HepG2 (cell line): Measurements from ENCODE around the gene OGG1. TPM values are rescaled to one million over a fixed set of nuclear protein-coding genes. Genes with fewer than 3 reads are reported as not detected.
A peak's percentile ranks its signal among the peaks of the same experiment; 100 is the strongest.

Experiments
- CBX1 ChIP-seq: IDR thresholded peaks from one replicate; pipeline ENCODE4 v1.6.1; 2016; ENCODE audit warnings: antibody characterized with exemption, low read depth
- E2F2 ChIP-seq: sonication (generic); formaldehyde crosslinking; IDR thresholded peaks from 2 replicates; pipeline ENCODE4 v1.4.0; 2020; ENCODE audit warnings: missing genetic modification reagents, borderline replicate concordance
- FOXA3 ChIP-seq: IDR thresholded peaks from 2 replicates; pipeline ENCODE4 v1.6.1; 2016; ENCODE audit warnings: missing genetic modification reagents, missing compliant biosample characterization
- HIC2 ChIP-seq: sonication (generic); formaldehyde crosslinking; IDR thresholded peaks from 2 replicates; pipeline ENCODE4 v1.9.0; 2022; ENCODE audit warnings: low read depth, missing genetic modification reagents
- MLLT10 ChIP-seq: sonication (generic); formaldehyde crosslinking; IDR thresholded peaks from 2 replicates; pipeline ENCODE4 v1.4.0; 2020; ENCODE audit warnings: missing genetic modification reagents
- RAD21 ChIP-seq: fragments of 450-650 bp; formaldehyde crosslinking; IDR thresholded peaks from 2 replicates; pipeline ENCODE4 v1.5.0; 2020; ENCODE audit warnings: mild to moderate bottlenecking
- RARA ChIP-seq: IDR thresholded peaks from 2 replicates; pipeline ENCODE4 v1.6.1; 2016; ENCODE audit warnings: missing genetic modification reagents, missing compliant biosample characterization
- SP2 ChIP-seq: sonication (generic); formaldehyde crosslinking; IDR thresholded peaks from 2 replicates; pipeline ENCODE4 v1.5.1; 2020; ENCODE audit warnings: mild to moderate bottlenecking, missing genetic modification reagents
- SRSF1 ChIP-seq: fragments of 200-400 bp; formaldehyde crosslinking; optimal IDR thresholded peaks from 2 replicates; pipeline ENCODE3; 2017; ENCODE audit warnings: mild to moderate bottlenecking, low read depth, low read length, moderate library complexity
- ZFP36L1 ChIP-seq: sonication (generic); formaldehyde crosslinking; IDR thresholded peaks from 2 replicates; pipeline ENCODE4 v1.8.0; 2022; ENCODE audit warnings: mild to moderate bottlenecking, missing genetic modification reagents, moderate library complexity
- ZNF333 ChIP-seq: sonication (generic); formaldehyde crosslinking; IDR thresholded peaks from 2 replicates; pipeline ENCODE4 v1.4.0; 2020; ENCODE audit warnings: mild to moderate bottlenecking, missing genetic modification reagents, borderline replicate concordance
- ZNF629 ChIP-seq: sonication (generic); formaldehyde crosslinking; conservative IDR thresholded peaks from 2 replicates; pipeline ENCODE4 v1.5.0; 2020; ENCODE audit warnings: missing genetic modification reagents
- polyA plus RNA-seq, 8 experiments: library from polyadenylated mRNA; depleted of rRNA in 3 of 8; stranded (reverse) in 7 of 8; unstranded in 1 of 8; fragments of >200 nt; fragmentation: Illumina TruSeq in 4 of 8; extraction: Trizol in 4 of 8; gene quantifications; 2 replicates each; pipeline versions ENCODE4 v1.2.1 to v1.2.3, GENCODE V29; 2011 to 2016; ENCODE audit warnings: low read depth in 4 of 8, missing spikeins in 1 of 8, mixed read lengths in 1 of 8; ENCODE audit not compliant: insufficient read depth in 1 of 8
- total RNA-seq, 5 experiments: library from RNA; depleted of rRNA; stranded (reverse); fragments of >200 nt; fragmentation: Illumina TruSeq; extraction: Trizol; gene quantifications; 2 replicates each; pipeline ENCODE4 v1.2.3, GENCODE V29; 2016; ENCODE audit warnings: low read depth in 1 of 5
- TF ChIP-seq, protein P1 (sequence below): sonication (generic); formaldehyde crosslinking; IDR thresholded peaks from 2 replicates; pipeline ENCODE4 v1.5.1; 2020; ENCODE audit warnings: mild to moderate bottlenecking, missing genetic modification reagents, moderate library complexity
- TF ChIP-seq, protein P2 (sequence below): sonication (generic); formaldehyde crosslinking; IDR thresholded peaks from 2 replicates; pipeline ENCODE4 v1.4.0; 2020; ENCODE audit warnings: missing genetic modification reagents
- TF ChIP-seq, protein P3 (sequence below): sonication (generic); formaldehyde crosslinking; IDR thresholded peaks from 2 replicates; pipeline ENCODE4 v1.4.0; 2020; ENCODE audit warnings: mild to moderate bottlenecking, missing genetic modification reagents

OGG1 gene
- total and polyA plus RNA-seq, 2 of the 13 experiments (the other 11 are each of a cell fraction or from before 2014, with no cell fraction given): 28.7 to 33.2 TPM

DNA sequence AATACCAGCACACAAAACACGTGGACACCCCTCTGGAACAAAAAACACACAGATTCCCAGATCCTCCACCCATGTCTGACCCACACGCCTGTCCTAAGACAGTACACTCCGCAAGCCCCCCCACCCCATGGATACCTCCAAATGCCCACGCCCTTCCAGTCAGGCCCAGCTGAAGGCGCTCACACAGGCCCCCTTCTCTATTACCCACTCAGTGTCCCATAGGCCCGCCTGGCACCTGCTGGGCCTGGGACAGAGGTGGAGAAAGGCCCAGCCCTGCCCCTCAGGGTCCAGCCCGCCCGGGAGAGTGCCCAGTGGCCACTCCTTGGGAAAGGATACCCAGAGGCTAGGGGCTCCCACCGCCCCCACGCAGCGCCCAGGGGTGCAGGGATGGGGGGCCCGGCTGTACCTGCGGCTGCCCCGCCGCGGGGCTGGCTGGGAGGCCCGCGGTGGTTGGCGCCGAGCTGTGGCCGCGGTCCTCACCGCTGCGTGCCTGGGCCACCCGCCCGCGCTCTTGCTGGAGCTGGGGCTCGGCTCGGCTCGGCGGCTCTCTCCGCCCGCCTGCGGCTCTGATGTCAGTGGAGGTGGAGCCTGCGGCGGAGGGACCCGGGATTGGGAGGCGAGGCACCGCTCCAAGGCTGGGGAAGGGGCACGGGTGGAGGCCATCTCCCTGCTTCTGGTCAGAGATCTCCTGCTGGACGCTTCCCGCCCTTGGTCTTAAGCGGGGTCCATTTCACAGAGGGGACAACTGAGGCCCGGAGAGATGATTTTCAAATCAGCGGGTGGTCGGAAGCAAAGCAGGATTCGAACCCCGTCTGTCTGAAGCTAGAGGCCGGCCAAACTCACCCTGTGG, 19.9 kb downstream of the OGG1 start, which contains the start of gene CAMK1 (continued):
- TF ChIP-seq, protein P1, sequence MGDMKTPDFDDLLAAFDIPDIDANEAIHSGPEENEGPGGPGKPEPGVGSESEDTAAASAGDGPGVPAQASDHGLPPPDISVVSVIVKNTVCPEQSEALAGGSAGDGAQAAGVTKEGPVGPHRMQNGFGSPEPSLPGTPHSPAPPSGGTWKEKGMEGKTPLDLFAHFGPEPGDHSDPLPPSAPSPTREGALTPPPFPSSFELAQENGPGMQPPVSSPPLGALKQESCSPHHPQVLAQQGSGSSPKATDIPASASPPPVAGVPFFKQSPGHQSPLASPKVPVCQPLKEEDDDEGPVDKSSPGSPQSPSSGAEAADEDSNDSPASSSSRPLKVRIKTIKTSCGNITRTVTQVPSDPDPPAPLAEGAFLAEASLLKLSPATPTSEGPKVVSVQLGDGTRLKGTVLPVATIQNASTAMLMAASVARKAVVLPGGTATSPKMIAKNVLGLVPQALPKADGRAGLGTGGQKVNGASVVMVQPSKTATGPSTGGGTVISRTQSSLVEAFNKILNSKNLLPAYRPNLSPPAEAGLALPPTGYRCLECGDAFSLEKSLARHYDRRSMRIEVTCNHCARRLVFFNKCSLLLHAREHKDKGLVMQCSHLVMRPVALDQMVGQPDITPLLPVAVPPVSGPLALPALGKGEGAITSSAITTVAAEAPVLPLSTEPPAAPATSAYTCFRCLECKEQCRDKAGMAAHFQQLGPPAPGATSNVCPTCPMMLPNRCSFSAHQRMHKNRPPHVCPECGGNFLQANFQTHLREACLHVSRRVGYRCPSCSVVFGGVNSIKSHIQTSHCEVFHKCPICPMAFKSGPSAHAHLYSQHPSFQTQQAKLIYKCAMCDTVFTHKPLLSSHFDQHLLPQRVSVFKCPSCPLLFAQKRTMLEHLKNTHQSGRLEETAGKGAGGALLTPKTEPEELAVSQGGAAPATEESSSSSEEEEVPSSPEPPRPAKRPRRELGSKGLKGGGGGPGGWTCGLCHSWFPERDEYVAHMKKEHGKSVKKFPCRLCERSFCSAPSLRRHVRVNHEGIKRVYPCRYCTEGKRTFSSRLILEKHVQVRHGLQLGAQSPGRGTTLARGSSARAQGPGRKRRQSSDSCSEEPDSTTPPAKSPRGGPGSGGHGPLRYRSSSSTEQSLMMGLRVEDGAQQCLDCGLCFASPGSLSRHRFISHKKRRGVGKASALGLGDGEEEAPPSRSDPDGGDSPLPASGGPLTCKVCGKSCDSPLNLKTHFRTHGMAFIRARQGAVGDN (CRISPR knock-in tag): peak; percentile 80
- TF ChIP-seq RAD21: 0 out of 2 replicates have a peak, but pooled peaks have one; percentile 12
- 0 out of 2 replicates have a peak, but pooled peaks have one; percentile 16 for TF ChIP-seq SP2
- TF ChIP-seq, protein P2, sequence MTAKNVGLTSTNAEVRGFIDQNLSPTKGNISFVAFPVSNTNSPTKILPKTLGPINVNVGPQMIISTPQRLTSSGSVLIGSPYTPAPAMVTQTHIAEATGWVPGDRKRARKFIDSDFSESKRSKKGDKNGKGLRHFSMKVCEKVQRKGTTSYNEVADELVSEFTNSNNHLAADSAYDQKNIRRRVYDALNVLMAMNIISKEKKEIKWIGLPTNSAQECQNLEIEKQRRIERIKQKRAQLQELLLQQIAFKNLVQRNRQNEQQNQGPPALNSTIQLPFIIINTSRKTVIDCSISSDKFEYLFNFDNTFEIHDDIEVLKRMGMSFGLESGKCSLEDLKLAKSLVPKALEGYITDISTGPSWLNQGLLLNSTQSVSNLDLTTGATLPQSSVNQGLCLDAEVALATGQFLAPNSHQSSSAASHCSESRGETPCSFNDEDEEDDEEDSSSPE (CRISPR knock-in tag): peak; percentile 54; the same call in 1 of the 2 replicates
- peak; percentile 23 for TF ChIP-seq CBX1
- TF ChIP-seq E2F2: no peak
- 0 out of 2 replicates have a peak, but pooled peaks have one; percentile 1 for TF ChIP-seq RARA
- 0 out of 2 replicates have a peak, but pooled peaks have one; percentile 7 for TF ChIP-seq FOXA3 (CRISPR knock-in tag)
- TF ChIP-seq ZNF333 (CRISPR knock-in tag): no peak
- TF ChIP-seq, protein P3, sequence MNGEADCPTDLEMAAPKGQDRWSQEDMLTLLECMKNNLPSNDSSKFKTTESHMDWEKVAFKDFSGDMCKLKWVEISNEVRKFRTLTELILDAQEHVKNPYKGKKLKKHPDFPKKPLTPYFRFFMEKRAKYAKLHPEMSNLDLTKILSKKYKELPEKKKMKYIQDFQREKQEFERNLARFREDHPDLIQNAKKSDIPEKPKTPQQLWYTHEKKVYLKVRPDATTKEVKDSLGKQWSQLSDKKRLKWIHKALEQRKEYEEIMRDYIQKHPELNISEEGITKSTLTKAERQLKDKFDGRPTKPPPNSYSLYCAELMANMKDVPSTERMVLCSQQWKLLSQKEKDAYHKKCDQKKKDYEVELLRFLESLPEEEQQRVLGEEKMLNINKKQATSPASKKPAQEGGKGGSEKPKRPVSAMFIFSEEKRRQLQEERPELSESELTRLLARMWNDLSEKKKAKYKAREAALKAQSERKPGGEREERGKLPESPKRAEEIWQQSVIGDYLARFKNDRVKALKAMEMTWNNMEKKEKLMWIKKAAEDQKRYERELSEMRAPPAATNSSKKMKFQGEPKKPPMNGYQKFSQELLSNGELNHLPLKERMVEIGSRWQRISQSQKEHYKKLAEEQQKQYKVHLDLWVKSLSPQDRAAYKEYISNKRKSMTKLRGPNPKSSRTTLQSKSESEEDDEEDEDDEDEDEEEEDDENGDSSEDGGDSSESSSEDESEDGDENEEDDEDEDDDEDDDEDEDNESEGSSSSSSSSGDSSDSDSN (CRISPR knock-in tag): peak; percentile 88
- no peak for TF ChIP-seq MLLT10 (CRISPR knock-in tag)
- no peak; the same call in 1 of the 2 replicates for TF ChIP-seq ZFP36L1 (CRISPR knock-in tag)
- TF ChIP-seq HIC2 (CRISPR knock-in tag): peak; percentile 60; the same call in 1 of the 2 replicates
- 0 out of 2 replicates have a peak, but pooled peaks have one; percentile 93 for TF ChIP-seq ZNF629 (CRISPR knock-in tag)
- TF ChIP-seq SRSF1: peak; percentile 29
